HG02981 (cell line): ENCODE data around the gene MAP3K4.

ENCODE experiments used
- ATAC-seq: cut with Tn5 transposase; IDR thresholded peaks from one replicate; pipeline ENCODE4 v1.9.1; 2021; ENCODE audit warnings: mild to moderate bottlenecking, moderate library complexity; ENCODE audit not compliant: unreplicated experiment

MAP3K4 gene, protein sequence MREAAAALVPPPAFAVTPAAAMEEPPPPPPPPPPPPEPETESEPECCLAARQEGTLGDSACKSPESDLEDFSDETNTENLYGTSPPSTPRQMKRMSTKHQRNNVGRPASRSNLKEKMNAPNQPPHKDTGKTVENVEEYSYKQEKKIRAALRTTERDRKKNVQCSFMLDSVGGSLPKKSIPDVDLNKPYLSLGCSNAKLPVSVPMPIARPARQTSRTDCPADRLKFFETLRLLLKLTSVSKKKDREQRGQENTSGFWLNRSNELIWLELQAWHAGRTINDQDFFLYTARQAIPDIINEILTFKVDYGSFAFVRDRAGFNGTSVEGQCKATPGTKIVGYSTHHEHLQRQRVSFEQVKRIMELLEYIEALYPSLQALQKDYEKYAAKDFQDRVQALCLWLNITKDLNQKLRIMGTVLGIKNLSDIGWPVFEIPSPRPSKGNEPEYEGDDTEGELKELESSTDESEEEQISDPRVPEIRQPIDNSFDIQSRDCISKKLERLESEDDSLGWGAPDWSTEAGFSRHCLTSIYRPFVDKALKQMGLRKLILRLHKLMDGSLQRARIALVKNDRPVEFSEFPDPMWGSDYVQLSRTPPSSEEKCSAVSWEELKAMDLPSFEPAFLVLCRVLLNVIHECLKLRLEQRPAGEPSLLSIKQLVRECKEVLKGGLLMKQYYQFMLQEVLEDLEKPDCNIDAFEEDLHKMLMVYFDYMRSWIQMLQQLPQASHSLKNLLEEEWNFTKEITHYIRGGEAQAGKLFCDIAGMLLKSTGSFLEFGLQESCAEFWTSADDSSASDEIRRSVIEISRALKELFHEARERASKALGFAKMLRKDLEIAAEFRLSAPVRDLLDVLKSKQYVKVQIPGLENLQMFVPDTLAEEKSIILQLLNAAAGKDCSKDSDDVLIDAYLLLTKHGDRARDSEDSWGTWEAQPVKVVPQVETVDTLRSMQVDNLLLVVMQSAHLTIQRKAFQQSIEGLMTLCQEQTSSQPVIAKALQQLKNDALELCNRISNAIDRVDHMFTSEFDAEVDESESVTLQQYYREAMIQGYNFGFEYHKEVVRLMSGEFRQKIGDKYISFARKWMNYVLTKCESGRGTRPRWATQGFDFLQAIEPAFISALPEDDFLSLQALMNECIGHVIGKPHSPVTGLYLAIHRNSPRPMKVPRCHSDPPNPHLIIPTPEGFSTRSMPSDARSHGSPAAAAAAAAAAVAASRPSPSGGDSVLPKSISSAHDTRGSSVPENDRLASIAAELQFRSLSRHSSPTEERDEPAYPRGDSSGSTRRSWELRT (N-terminal part only)

DNA sequence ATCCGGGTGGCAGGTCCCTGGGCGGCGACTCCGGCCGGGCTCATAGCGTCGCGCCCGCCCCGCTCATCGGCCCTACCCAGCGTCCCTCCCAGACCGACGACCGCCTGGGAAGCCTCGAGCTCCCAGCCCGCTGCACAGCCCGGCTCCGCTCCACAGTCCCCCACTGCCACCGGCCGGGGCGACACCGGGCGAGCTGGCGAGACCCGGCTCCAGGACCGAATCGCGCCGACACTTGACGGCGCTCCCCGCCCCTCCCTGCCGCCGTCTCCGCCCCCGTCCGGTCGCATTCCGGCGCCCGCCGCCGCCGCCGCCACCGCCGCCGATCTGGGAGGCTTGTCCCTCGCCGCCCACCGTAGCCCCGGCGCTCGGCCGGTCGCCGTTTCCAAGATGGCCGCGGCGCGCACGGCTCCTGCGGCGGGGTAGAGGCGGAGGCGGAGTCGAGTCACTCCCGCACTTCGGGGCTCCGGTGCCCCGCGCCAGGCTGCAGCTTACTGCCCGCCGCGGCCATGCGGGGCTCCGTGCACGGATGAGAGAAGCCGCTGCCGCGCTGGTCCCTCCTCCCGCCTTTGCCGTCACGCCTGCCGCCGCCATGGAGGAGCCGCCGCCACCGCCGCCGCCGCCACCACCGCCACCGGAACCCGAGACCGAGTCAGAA, at the start of gene MAP3K4:
Gene MAP3K4 (plus strand): TSS at position 364 of the 655 bp plus-strand sequence. CDS start 163 bp downstream, at position 527.
- peak; percentile 57 for ATAC-seq

GRCh38 chr6:160943997-160944396, 47.6 kb upstream of the MAP3K4 start:
- ATAC-seq = no peak

DNA sequence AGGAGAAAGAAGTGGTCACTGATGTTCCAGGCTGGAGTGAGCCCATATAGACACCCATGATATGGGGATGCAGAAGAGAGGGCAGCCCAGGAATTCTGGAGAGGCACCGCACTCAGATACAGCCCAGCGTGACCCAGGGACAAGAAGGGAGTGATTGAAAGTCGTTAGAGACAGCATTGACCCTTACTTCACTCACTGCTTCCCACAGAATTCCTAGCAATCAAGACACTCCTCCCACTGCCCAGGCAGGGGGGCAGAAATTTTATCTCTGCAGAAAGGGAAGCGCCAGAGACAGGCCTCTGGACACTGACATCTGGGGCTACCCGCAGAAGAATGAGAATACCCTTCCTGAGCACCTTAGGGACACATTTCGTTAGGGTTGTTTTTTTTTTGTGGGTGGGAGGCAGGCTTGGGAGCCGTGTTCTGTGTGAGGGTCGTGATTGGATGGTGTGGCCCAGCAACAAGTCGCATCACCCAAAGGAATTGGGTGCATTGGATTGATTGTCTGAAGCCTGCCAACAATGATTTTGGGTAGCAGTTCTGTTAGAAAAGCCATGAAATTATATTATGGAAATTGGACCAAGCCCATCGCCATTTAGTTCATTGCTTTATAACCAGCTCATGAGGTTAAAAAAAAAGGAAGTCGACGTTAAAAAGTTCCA, 45.9 kb upstream of the MAP3K4 start:
- no peak for ATAC-seq

DNA sequence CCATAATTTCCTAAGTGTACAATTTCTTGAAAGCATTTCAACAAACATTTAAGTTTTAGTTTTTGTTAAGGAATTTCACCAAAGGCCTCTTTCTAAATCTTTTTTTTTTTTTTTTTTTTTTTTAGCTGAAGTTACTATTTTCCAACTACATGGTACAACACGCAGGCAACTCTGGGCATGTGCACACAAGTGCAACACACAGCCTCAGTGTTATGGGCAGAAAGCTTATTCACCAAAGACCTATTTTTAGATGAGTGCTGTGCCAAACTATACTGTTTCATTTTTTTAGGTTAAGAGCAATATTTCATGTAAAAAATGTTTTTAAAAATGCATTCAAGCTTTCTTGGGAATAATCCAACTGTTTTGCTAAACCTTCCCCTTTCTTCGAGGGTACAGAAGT, 42.0 kb upstream of the MAP3K4 start:
- no peak for ATAC-seq

GRCh38 chr6:160950507-160950906, 41.1 kb upstream of the MAP3K4 start:
- ATAC-seq = no peak

DNA sequence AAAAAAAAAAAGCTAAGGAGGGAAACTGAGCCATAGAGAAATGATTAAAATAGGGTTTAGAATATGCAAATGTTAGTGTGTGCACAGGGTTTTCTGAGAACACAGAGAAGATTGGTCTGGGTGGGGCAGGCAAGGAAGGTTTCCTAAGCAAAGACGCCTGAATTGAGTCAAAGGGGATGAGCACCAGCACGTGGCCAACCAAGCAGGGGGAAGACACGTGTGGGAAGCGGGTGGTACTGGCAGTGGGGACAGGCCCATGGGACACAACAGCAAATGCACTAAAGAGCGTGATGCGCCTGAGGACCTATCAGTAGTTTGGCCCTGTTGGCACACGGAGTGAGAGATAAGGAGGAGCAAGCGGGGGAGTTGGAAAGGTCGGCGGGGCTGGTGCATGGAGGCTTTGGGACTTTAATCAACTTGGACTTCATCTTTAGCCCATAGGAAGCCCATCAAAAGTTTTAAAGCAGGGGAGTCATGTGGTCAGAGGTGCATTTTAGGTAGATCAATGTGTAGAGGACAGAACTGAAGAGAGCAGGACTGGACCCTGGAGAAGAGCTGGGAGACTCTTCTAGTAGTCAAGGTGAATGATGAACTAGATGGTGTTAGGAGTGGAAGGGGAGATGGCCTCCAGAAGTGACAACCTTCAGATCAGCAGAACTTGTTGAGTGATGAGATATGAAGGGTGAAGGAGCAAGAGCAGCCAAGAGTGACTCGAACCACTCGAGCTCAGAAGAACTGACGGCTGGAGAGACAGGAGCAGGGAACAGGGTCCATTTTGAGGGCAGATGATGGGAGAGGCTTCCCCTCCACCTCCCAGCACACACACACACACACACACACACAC, 40.2 kb upstream of the MAP3K4 start:
- ATAC-seq = no peak

GRCh38 chr6:160952633-160953281, 38.8 kb upstream of the MAP3K4 start:
- no peak for ATAC-seq

DNA sequence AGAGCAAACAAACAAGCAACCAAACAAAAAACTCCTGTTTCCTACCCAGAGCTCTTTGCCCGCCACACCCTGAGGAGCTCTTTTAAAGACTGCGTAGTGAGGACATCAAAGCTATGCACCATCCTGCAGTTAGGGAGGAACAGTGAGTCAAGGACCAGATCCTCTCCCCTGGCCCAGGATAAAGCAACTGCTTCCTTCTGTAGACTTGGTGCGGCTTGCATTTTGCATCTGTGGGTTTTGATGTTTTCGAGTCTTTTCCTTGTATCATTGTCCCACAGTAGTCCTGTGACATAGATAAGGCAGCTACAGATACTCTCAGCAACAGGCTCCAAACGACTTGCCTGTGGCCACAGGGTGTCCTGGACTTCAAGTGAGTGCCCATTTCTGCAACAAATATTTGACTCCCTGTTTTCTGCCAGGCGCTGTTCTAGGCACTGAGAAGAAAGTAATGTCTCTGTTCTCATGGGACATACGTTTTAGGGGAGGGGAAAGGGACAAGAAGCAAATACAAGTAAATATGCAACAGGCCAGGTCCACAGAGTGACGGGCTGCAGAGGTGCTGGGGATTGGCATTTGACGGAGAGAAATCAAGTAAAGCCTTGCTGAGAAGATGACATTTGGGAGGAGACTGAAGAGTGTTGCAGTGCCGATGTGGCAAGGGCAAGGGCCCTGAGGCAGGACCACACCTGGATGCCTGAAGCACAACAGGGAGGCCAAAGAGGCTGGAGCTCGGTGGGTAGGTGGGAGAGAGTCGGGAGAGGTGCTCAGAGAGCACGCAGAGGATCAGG, 35.9 kb upstream of the MAP3K4 start:
- ATAC-seq = no peak

DNA sequence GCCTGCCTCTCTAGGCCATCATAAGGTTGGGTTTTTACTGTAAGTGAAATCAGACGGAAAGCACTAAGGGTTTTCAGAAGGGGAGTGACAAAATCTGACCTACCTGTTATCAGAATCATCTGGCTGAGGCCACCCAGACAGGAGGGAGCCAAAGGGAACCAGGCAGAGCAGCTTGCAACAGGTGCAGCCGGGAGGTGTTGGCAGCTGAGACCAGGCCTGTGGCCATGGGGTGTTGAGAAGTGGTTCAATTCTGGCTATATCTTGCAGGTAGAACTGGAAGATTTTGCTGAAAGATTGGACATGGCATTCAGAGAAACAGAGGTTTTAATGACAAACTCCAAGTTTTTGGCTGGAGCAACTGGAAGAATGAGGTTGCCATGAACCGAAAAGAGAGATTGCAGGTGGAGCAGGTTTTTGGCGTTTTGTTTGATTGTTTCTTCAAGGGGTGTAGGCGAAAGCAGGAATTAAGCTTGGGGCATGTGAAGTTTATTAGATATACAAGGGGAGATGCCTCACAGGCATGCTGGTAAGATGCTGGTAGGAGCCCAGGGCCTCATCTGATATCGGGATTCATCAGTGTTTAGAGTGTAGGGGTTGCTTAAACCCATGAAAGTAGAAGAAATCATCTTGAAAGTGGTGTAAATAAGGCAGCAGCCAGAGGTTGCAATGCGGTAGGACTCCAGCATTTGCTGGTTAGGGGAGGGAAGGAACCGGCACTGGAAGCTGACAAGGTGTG, 35.1 kb upstream of the MAP3K4 start:
- no peak for ATAC-seq

- ATAC-seq = no peak
These were observed 31.7 kb upstream of the MAP3K4 start for GRCh38 chr6:160959726-160960435.

GRCh38 chr6:160960839-160961238, 30.7 kb upstream of the MAP3K4 start:
- no peak for ATAC-seq

DNA sequence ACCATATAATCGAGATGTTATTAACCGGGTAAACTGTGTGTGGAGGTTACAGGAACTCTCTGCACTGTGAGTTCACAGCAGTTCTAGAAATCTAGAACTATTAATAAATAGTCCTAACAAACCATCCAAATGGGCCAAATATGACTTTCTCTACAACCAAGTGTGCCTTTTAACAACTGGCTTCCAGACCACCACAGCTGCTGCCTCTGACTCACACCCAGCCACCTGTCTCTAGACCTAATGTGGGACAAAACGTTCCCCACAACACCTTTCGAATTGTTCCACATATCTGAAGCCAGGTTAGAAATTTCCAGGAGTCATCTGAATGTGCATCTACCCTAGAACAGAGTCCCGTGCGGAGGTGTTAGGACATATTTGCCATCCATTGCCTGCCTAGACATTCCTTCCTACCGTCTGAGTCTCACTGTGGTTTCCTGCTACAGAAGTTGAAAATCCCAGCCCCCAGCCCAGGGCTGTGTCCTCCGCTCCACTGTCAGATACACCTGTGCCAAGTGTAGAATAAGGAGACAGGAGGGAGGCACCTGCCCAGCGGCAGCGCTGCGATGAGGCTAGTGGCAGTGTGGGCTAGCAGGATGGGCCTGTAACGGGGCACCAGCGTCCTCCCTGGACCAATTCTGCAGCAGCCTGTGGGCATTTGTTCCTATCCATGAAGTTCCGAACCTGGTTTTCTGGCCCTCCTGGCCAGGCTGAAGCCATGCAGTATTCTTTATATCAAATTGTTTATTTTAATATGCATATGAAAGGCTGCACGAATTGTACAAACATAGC, 28.5 kb upstream of the MAP3K4 start:
- ATAC-seq = no peak

- ATAC-seq = no peak
These were observed 27.9 kb upstream of the MAP3K4 start for GRCh38 chr6:160963651-160964050.

DNA sequence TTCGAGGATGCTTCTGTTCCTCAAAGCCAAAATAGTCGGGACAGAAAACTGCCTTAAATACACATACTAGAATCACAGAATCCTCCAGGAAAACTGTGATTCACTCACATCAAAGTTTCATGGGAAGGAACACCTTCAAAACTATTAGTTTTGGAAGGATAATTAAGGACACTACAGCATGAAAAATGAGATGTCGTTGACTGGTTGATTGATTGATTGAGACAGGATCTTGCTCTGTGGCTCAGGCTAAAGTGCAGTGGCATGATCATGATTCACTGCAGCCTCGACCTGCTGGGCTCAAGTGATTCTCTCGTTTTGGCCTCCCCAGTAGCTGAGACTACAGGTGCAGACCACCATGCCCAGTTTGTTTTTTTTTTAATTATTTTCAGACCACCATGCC, 25.7 kb upstream of the MAP3K4 start:
- no peak for ATAC-seq

DNA sequence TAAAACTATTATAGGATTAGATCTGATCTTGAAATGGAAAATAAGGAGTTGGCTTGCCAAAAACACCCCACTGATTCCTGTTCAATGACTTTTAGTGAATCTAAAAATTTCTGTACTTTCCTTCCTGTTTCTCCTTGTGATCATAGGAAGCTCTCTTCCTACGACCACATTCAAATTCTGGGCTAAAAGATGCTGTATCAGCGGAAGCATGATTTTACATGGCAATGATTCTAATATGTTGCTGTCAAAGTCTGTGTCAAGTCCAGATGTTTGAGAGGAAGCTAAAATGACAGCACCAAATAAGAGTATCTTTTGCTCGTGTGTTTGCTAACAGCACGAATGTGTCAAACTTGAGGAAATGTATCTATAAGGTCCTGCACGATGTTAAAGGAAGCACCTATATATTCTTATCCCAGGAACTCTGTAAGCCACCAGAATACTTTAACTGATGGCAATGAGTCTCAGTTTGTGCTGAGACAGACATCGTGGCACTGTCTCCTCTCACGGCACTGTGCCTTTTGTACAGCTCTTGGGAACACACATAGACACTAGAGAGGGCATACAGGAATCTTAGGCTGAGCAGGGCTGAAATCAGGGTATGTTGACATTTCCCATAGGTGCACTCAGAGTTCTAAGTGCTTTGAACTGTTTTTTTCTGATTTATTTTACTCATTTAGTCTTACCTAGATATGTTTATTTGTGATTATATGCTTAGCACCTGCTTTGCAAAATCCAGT, 24.9 kb upstream of the MAP3K4 start:
- no peak for ATAC-seq
